GM12878 (cell line): ENCODE measurements around the gene OTC. TPM values are rescaled to one million over a fixed set of nuclear protein-coding genes. Genes with fewer than 3 reads are reported as not detected.

Experiments used
- ATAC-seq: fragments of 200-7000 bp; cut with Tn5 transposase; 3 replicates; pipeline ENCODE4 v1.9.1; 2020; ENCODE audit warnings: mild to moderate bottlenecking, moderate library complexity
- BruUV-seq: library from RNA; stranded (reverse); fragments of 400-500 nt; replicated peaks from 2 replicates; lab custom pipeline; 2021; lab: Mats Ljungman, UMichigan
- CTCF ChIA-PET: fragments of 300-600 bp; sonication (Branson Sonifier 250); formaldehyde crosslinking; extraction: SDS; loops from one replicate; lab custom pipeline; 2021; ENCODE audit warnings: inconsistent platforms; lab: Yijun Ruan, JAX
- POLR2A ChIA-PET: fragments of 350-600 bp; formaldehyde crosslinking; extraction: SDS; loops from one replicate; lab custom pipeline; 2021; ENCODE audit warnings: inconsistent platforms; lab: Charles Lee
- RAD21 ChIA-PET: fragments of 300-600 bp; sonication (Branson Sonifier 250); formaldehyde crosslinking; loops from one replicate; lab custom pipeline; 2023; ENCODE audit warnings: antibody characterized with exemption; ENCODE audit not compliant: unreplicated experiment; lab: Charles Lee
- SMC1A ChIA-PET: fragments of 300-600 bp; sonication (Branson Sonifier 250); formaldehyde crosslinking; loops from one replicate; lab custom pipeline; 2023; ENCODE audit not compliant: unreplicated experiment, uncharacterized antibody; lab: Charles Lee
- DNase-seq: peaks from one replicate; pipeline ENCODE4 v3.0.0-alpha.2; 2011; ENCODE audit warnings: low read depth, low spot score
- FAIRE-seq: peaks from 3 replicates; lab custom pipeline; 2011; peaks lifted over from hg19 to GRCh38; lab: Jason Lieb, UNC
- H2AFZ ChIP-seq: 2 replicates; pipeline ENCODE4 v1.6.0; 2011; ENCODE audit warnings: low read depth, low read length, control low read depth; ENCODE audit not compliant: control insufficient read depth
- H3K27ac ChIP-seq: 2 replicates; pipeline ENCODE4 v1.5.1; 2011; ENCODE audit warnings: control low read depth; ENCODE audit not compliant: control insufficient read depth, insufficient read depth
- H3K27me3 ChIP-seq, 2 experiments: replicated peaks in 1 of 2; 2 replicates each; pipeline versions ENCODE4 v1.6.0 to v1.6.1; 2011; ENCODE audit warnings: low read length in 1 of 2; ENCODE audit not compliant: control insufficient read depth in 2 of 2, insufficient read depth in 2 of 2
- H3K36me3 ChIP-seq, 2 experiments: 2 replicates each; pipeline ENCODE4 v1.5.1; 2011; ENCODE audit warnings: low read length in 1 of 2; ENCODE audit not compliant: control insufficient read depth in 2 of 2, insufficient read depth in 2 of 2
- H3K4me1 ChIP-seq: 2 replicates; pipeline ENCODE4 v1.6.1; 2011; ENCODE audit warnings: mild to moderate bottlenecking, low read length, moderate library complexity, mixed read lengths; ENCODE audit not compliant: control insufficient read depth, insufficient read depth
- H3K4me2 ChIP-seq: 2 replicates; pipeline ENCODE4 v1.6.0; 2011; ENCODE audit warnings: control low read depth; ENCODE audit not compliant: control insufficient read depth, insufficient read depth
- H3K4me3 ChIP-seq: fragments of 200-600 bp; sonication (generic); 2 replicates; pipeline ENCODE4 v1.5.1; 2016
- H3K79me2 ChIP-seq: 2 replicates; pipeline ENCODE4 v1.6.0; 2011; ENCODE audit warnings: low read length; ENCODE audit not compliant: control insufficient read depth, insufficient read depth
- H3K9ac ChIP-seq: 2 replicates; pipeline ENCODE4 v1.8.0; 2011; ENCODE audit warnings: low read length, control low read depth, mixed read lengths; ENCODE audit not compliant: control insufficient read depth, insufficient read depth
- H3K9me3 ChIP-seq: replicated peaks from 3 replicates; pipeline ENCODE4 v1.5.1; 2011; ENCODE audit warnings: mild to moderate bottlenecking, low read length; ENCODE audit not compliant: control insufficient read depth, insufficient read depth
- H4K20me1 ChIP-seq: 2 replicates; pipeline ENCODE4 v1.6.0; 2011; ENCODE audit not compliant: control insufficient read depth, insufficient read depth
- CBX3 ChIP-seq: fragments of 200-600 bp; sonication (generic); IDR thresholded peaks from 2 replicates; pipeline ENCODE4 v1.6.1; 2016; ENCODE audit warnings: low read depth, borderline replicate concordance
- CHD2 ChIP-seq: IDR thresholded peaks from 2 replicates; pipeline ENCODE4 v1.6.1; 2011; ENCODE audit warnings: low read depth, low read length, improper control_type of control experiment, borderline replicate concordance
- CTCF ChIP-seq, 3 experiments: IDR thresholded peaks in 2 of 3; conservative IDR thresholded peaks in 1 of 3; 2 replicates each; pipeline ENCODE4 v1.5.1; 2011; ENCODE audit warnings: low read depth in 3 of 3, low read length in 3 of 3, mild to moderate bottlenecking in 3 of 3, control low read depth in 2 of 3, moderate library complexity in 2 of 3, inconsistent platforms in 1 of 3, mixed read lengths in 1 of 3; ENCODE audit not compliant: control insufficient read depth in 2 of 3, insufficient read depth in 1 of 3; ENCODE audit errors: extremely low read depth in 1 of 3
- FOXM1 ChIP-seq: IDR thresholded peaks from 2 replicates; pipeline ENCODE4 v1.6.1; 2012; ENCODE audit warnings: low read depth, mild to moderate bottlenecking, inconsistent platforms, low read length, moderate library complexity
- GATAD2B ChIP-seq: fragments of 450-650 bp; conservative IDR thresholded peaks from 2 replicates; pipeline ENCODE4 v1.6.1; 2017; ENCODE audit warnings: low read depth, mild to moderate bottlenecking, moderate library complexity
- MTA2 ChIP-seq: fragments of 450-650 bp; IDR thresholded peaks from 2 replicates; pipeline ENCODE4 v1.6.1; 2016; ENCODE audit warnings: low read depth, mild to moderate bottlenecking, moderate library complexity
- NFYB ChIP-seq: IDR thresholded peaks from 2 replicates; pipeline ENCODE4 v1.6.1; 2011; ENCODE audit warnings: low read depth, mild to moderate bottlenecking, low read length, improper control_type of control experiment, moderate library complexity; ENCODE audit not compliant: insufficient read depth
- PML ChIP-seq: IDR thresholded peaks from 2 replicates; pipeline ENCODE4 v1.6.1; 2012; ENCODE audit warnings: low read length, inconsistent platforms
- POLR2AphosphoS2 ChIP-seq: IDR thresholded peaks from 2 replicates; pipeline ENCODE4 v1.6.1; 2011; ENCODE audit warnings: low read depth, mild to moderate bottlenecking, low read length, improper control_type of control experiment, moderate library complexity
- STAT1 ChIP-seq: fragments of 450-650 bp; conservative IDR thresholded peaks from 2 replicates; pipeline ENCODE4 v1.6.1; 2014; ENCODE audit warnings: antibody characterized with exemption, mild to moderate bottlenecking
- TBL1XR1 ChIP-seq: IDR thresholded peaks from 2 replicates; pipeline ENCODE4 v1.6.1; 2012; ENCODE audit warnings: low read depth, low read length, improper control_type of control experiment
- YY1 ChIP-seq: IDR thresholded peaks from 2 replicates; pipeline ENCODE4 v1.6.1; 2011; ENCODE audit warnings: low read depth, mild to moderate bottlenecking, low read length
- ZNF217 ChIP-seq: fragments of 450-650 bp; IDR thresholded peaks from 2 replicates; pipeline ENCODE4 v1.6.1; 2017; ENCODE audit warnings: antibody characterized with exemption, mild to moderate bottlenecking
- ZNF274 ChIP-seq: IDR thresholded peaks from one replicate; pipeline ENCODE4 v1.8.0; 2011; ENCODE audit not compliant: insufficient read length, insufficient read depth
- WGBS: methylation state at CpG from one replicate; pipeline ENCODE4 v1.1.6; 2016; ENCODE audit warnings: low lambda C conversion rate; ENCODE audit not compliant: insufficient replicate concordance, insufficient coverage; ENCODE audit errors: missing lambda C conversion rate; 5-methylcytosine and 5-hydroxymethylcytosine counted together
- in situ Hi-C: fragments of 300-500 bp; cut with MboI; formaldehyde crosslinking; loops from 9 replicates; pipeline ENCODE4 v1.14.3; 2018; ENCODE audit warnings: mixed read lengths
- intact Hi-C: fragments of 100-400 bp; cut with micrococcal nuclease; formaldehyde crosslinking; loops from one replicate; pipeline ENCODE4 v1.14.2; 2022; ENCODE audit not compliant: unreplicated experiment
- polyA plus RNA-seq, 11 experiments: library from polyadenylated mRNA; depleted of rRNA in 4 of 11; unstranded in 6 of 11; stranded (reverse) in 5 of 11; fragments of >200 nt; fragmentation: Nextera tagmentation in 4 of 11; fragmentation: Illumina TruSeq in 1 of 11; extraction: Ambion mirVana in 4 of 11; extraction: Trizol in 1 of 11; gene quantifications; 1 replicate in 1 of 11; 2 replicates in 10 of 11; pipeline versions ENCODE4 v1.2.1 to v1.2.3, GENCODE V29; 2011 to 2016; ENCODE audit warnings: inconsistent platforms in 2 of 11, missing spikeins in 2 of 11, low read depth in 1 of 11
- total RNA-seq, 4 experiments: library from RNA; depleted of rRNA in 3 of 4; stranded (reverse); fragments of >200 nt in 3 of 4; fragmentation: Illumina TruSeq in 1 of 4; extraction: Trizol in 1 of 4; gene quantifications; 2 replicates each; pipeline versions ENCODE4 v1.2.1 to v1.2.3, GENCODE V29; 2013 to 2021
- TF ChIP-seq, protein P1 (sequence below): fragments of 450-650 bp; IDR thresholded peaks from 2 replicates; pipeline ENCODE4 v1.6.1; 2018; ENCODE audit warnings: borderline replicate concordance, mild to moderate bottlenecking; ENCODE audit not compliant: partially characterized antibody
- TF ChIP-seq, protein P2 (sequence below): IDR thresholded peaks from 2 replicates; pipeline ENCODE4 v1.6.1; 2011; ENCODE audit warnings: mild to moderate bottlenecking, low read depth, low read length, moderate library complexity; ENCODE audit not compliant: insufficient replicate concordance
- TF ChIP-seq, protein P3 (sequence below): IDR thresholded peaks from 2 replicates; pipeline ENCODE4 v1.6.1; 2012; ENCODE audit warnings: low read length, inconsistent platforms

The OTC gene
- total and polyA plus RNA-seq, 10 of the 15 experiments (the other 5 are each of a cell fraction or from before 2014, with no cell fraction given): not detected

DNA sequence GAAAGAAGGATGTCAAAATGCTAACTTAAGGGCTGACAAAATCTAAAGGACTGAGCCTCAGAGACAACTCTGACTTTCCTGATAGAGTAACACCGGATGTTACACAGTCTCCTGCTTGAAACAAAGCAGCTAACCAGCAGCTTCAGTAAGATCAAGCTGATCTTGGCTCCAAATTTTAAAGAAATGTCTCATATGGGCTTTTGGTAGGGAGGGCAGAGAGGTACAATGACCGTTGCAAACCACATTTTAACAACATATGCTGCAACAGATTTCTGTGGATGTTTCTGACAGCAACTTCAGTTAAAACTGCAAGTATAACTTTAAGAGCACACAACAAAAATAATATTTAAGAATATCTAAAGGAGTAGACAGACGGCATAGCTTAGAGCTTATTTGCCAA, 34.2 kb upstream of the OTC start (continued):
- TF ChIP-seq, protein P1, sequence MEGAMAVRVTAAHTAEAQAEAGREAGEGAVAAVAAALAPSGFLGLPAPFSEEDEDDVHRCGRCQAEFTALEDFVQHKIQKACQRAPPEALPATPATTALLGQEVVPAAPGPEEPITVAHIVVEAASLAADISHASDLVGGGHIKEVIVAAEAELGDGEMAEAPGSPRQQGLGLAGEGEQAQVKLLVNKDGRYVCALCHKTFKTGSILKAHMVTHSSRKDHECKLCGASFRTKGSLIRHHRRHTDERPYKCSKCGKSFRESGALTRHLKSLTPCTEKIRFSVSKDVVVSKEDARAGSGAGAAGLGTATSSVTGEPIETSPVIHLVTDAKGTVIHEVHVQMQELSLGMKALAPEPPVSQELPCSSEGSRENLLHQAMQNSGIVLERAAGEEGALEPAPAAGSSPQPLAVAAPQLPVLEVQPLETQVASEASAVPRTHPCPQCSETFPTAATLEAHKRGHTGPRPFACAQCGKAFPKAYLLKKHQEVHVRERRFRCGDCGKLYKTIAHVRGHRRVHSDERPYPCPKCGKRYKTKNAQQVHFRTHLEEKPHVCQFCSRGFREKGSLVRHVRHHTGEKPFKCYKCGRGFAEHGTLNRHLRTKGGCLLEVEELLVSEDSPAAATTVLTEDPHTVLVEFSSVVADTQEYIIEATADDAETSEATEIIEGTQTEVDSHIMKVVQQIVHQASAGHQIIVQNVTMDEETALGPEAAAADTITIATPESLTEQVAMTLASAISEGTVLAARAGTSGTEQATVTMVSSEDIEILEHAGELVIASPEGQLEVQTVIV: no peak
- no peak for TF ChIP-seq PML

- Histone ChIP-seq H4K20me1 (no peaks in the 10 kb centered on the region), H3K4me2 (no peak overlapping the region), H3K4me1 (no peaks in the 10 kb centered on the region), H3K79me2 (no peaks in the 10 kb centered on the region), H3K27me3 (no peaks in the 10 kb centered on the region), H3K4me3 (no peak overlapping the region), H3K9ac (no peak overlapping the region), H3K27ac (no peak overlapping the region), H2AFZ (no peak overlapping the region), H3K36me3 (no peaks in the 10 kb centered on the region), H3K9me3 (no peaks in the 10 kb centered on the region)
- ChIA-PET SMC1A (interaction anchor here (1.0 kb wide), 1 partner anchor 57 kb away, joined by 3 read pairs; no protein-coding TSS in a partner anchor), POLR2A (no interaction called here), RAD21 (interaction anchor here (1.1 kb wide), 1 partner anchor 57 kb away, joined by 3 read pairs; no protein-coding TSS in a partner anchor), CTCF (interaction anchor here (1.6 to 1.8 kb wide), 2 partner anchors 8 to 57 kb away, joined by 6 to 7 read pairs; partner anchors contain the start of gene RPGR)
- DNase-seq (no peak), FAIRE-seq (no peak), ATAC-seq (no peak)
- in situ Hi-C loops (no loop called here), intact Hi-C loops (no loop called here)
- BruUV-seq: no TSS peak
- WGBS: 57% methylated on average over 4 of the region's 4 CpGs
- TF ChIP-seq CHD2 (no peak), ZNF217 (no peak), FOXM1 (no peak), CTCF (IDR thresholded peaks at IDR 0.05 in 2 of 3, conservative IDR thresholded peaks at IDR 0.05 in 1 of 3; ENCODE audit: control insufficient read depth in 2 of 3, extremely low read depth in 1 of 3, insufficient read depth in 1 of 3, low read depth in 3 of 3, low read length in 3 of 3) (no peak), TBL1XR1 (no peak), POLR2AphosphoS2 (no peak), CBX3 (no peak), STAT1 (no peak), MTA2 (no peak), ZNF274 (no peak), YY1 (no peak), NFYB (no peak), GATAD2B (no peak)
- TF ChIP-seq, protein P2, sequence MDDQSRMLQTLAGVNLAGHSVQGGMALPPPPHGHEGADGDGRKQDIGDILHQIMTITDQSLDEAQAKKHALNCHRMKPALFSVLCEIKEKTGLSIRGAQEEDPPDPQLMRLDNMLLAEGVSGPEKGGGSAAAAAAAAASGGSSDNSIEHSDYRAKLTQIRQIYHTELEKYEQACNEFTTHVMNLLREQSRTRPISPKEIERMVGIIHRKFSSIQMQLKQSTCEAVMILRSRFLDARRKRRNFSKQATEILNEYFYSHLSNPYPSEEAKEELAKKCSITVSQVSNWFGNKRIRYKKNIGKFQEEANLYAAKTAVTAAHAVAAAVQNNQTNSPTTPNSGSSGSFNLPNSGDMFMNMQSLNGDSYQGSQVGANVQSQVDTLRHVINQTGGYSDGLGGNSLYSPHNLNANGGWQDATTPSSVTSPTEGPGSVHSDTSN: no peak
- TF ChIP-seq, protein P3, sequence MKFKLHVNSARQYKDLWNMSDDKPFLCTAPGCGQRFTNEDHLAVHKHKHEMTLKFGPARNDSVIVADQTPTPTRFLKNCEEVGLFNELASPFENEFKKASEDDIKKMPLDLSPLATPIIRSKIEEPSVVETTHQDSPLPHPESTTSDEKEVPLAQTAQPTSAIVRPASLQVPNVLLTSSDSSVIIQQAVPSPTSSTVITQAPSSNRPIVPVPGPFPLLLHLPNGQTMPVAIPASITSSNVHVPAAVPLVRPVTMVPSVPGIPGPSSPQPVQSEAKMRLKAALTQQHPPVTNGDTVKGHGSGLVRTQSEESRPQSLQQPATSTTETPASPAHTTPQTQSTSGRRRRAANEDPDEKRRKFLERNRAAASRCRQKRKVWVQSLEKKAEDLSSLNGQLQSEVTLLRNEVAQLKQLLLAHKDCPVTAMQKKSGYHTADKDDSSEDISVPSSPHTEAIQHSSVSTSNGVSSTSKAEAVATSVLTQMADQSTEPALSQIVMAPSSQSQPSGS: no peak
These were observed 33.8 kb upstream of the OTC start for GRCh38 chrX:38318606-38319005.
